OCI-LY7 (cell line): ENCODE results near the gene ANKRD11. TPM values are rescaled to one million over a fixed set of nuclear protein-coding genes. Genes with fewer than 3 reads are reported as not detected.

Experiments used
- BruUV-seq: library from RNA; stranded (reverse); fragments of 400-500 nt; replicated peaks from 2 replicates; lab custom pipeline; 2021; lab: Mats Ljungman, UMichigan
- CTCF ChIA-PET: fragments of 300-600 bp; sonication (Branson Sonifier 250); formaldehyde crosslinking; loops from one replicate; lab custom pipeline; 2022; ENCODE audit warnings: antibody characterized with exemption; ENCODE audit not compliant: unreplicated experiment; lab: Charles Lee
- POLR2A ChIA-PET: fragments of 300-600 bp; sonication (Branson Sonifier 250); formaldehyde crosslinking; loops from one replicate; lab custom pipeline; 2022; ENCODE audit warnings: antibody characterized with exemption; lab: Charles Lee
- DNase-seq: peaks from one replicate; pipeline ENCODE4 v3.0.0-alpha.2; 2015; ENCODE audit warnings: low spot score
- H2AFZ ChIP-seq: fragments of 200-600 bp; sonication (generic), shearing (Covaris generic); 2 replicates; pipeline ENCODE4 v1.6.1; 2014; ENCODE audit warnings: mild to moderate bottlenecking, antibody characterized with exemption, low read length, moderate library complexity
- H3K27ac ChIP-seq: fragments of 200-600 bp; sonication (generic); 2 replicates; pipeline ENCODE4 v1.5.1; 2014; ENCODE audit warnings: mixed run types, low read depth, mild to moderate bottlenecking, moderate library complexity, low read length, inconsistent platforms; ENCODE audit not compliant: poor library complexity, severe bottlenecking
- H3K36me3 ChIP-seq: fragments of 200-600 bp; sonication (generic); 2 replicates; pipeline ENCODE4 v1.6.1; 2014; ENCODE audit warnings: mild to moderate bottlenecking, antibody characterized with exemption, low read length, moderate library complexity, mixed read lengths; ENCODE audit not compliant: insufficient read depth
- H3K4me1 ChIP-seq: fragments of 200-600 bp; sonication (generic); 2 replicates; pipeline ENCODE4 v1.5.1; 2014; ENCODE audit warnings: mild to moderate bottlenecking, low read length; ENCODE audit not compliant: insufficient read depth, poor library complexity, severe bottlenecking
- H3K4me2 ChIP-seq: fragments of 200-600 bp; sonication (generic); 2 replicates; pipeline ENCODE4 v1.6.1; 2014; ENCODE audit warnings: mild to moderate bottlenecking, low read length
- H3K4me3 ChIP-seq: fragments of 200-600 bp; sonication (generic); 2 replicates; pipeline ENCODE4 v1.5.1; 2014; ENCODE audit warnings: mild to moderate bottlenecking, low read depth, low read length; ENCODE audit not compliant: poor library complexity, severe bottlenecking
- H3K79me2 ChIP-seq: fragments of 200-600 bp; sonication (generic); 2 replicates; pipeline ENCODE4 v1.6.1; 2016; ENCODE audit warnings: low read depth, mild to moderate bottlenecking, low read length, moderate library complexity, mixed read lengths; ENCODE audit not compliant: insufficient read depth
- H3K9me2 ChIP-seq: fragments of 200-600 bp; sonication (generic); 2 replicates; pipeline ENCODE4 v1.6.1; 2016; ENCODE audit warnings: mild to moderate bottlenecking, low read length, mixed read lengths; ENCODE audit not compliant: insufficient read depth
- H3K9me3 ChIP-seq: fragments of 200-600 bp; sonication (generic); 2 replicates; pipeline ENCODE4 v1.6.1; 2014; ENCODE audit warnings: mild to moderate bottlenecking, mixed run types, low read length, mixed read lengths
- H4K20me1 ChIP-seq: fragments of 200-600 bp; sonication (generic); 2 replicates; pipeline ENCODE4 v1.6.1; 2014; ENCODE audit warnings: mild to moderate bottlenecking, antibody characterized with exemption, low read length, moderate library complexity, mixed read lengths; ENCODE audit not compliant: insufficient read depth
- EZH2phosphoT487 ChIP-seq: fragments of 200-600 bp; sonication (generic); IDR thresholded peaks from 2 replicates; pipeline ENCODE4 v1.6.1; 2018; ENCODE audit warnings: low read depth, borderline replicate concordance, mild to moderate bottlenecking, mixed run types, antibody characterized with exemption, low read length, moderate library complexity, mixed read lengths
- intact Hi-C: fragments of 100-400 bp; cut with micrococcal nuclease; formaldehyde crosslinking; loops from one replicate; pipeline ENCODE4 v1.10.0; 2022; ENCODE audit not compliant: unreplicated experiment
- total RNA-seq, 2 experiments: library from RNA; depleted of rRNA in 1 of 2; stranded (reverse); fragments of >200 nt in 1 of 2; shearing (Covaris generic) in 1 of 2; gene quantifications; 2 replicates each; pipeline ENCODE4 v1.2.3, GENCODE V29; 2014 to 2022
- TF ChIP-seq, protein P1 (sequence below): fragments of 200-600 bp; sonication (generic); conservative IDR thresholded peaks from 2 replicates; pipeline ENCODE4 v1.5.1; 2014; ENCODE audit warnings: mild to moderate bottlenecking, antibody characterized with exemption, low read length, moderate library complexity, mixed read lengths

The ANKRD11 gene
- total RNA-seq, 2 experiments from 2014 or later: 89.1 to 251 TPM

DNA sequence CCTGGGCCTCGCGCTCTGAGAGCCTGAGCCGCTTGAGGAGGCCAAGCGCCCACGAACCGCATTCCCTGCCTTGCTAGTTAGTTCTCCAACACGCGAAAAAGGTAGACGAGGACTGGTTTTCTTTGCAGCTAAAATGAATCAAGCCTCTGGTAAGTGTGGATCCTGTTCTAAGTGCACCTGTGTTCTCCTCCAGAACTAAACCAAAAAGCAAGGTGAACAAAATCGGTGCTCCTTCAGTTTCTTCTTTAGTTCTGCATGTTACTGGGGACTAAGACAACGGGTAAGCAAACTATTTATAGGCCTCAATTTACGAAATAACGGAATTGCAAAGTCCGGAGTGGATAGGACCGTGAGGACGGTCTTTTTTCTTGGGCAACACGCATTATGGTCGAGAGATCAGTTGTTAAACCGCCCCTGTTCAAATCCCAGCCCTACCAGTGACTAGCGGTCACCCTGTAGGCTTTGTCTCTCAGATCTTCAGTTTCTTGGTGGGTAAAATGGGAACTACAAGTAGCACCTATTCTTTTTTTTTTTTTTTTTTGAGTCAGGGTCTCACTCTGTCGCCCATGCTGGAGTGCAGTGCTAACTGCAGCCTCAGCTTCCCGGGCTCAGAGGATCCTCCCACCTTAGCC, 993 bp upstream of the ANKRD11 start:
- peak overlapping the region; percentile 100 for H3K4me2 ChIP-seq
- TSS peak; percentile 84 for BruUV-seq
- no peaks in the 10 kb centered on the region for H3K9me3 ChIP-seq
- H2AFZ ChIP-seq: peak overlapping the region; percentile 70; the same call in 1 of the 2 replicates
- DNase-seq: peak; percentile 62
- POLR2A ChIA-PET: no interaction called here
- H3K79me2 ChIP-seq: peaks cover 43% of the 10 kb centered on the region
- H3K4me3 ChIP-seq: peak overlapping the region; percentile 83
- CTCF ChIA-PET: no interaction called here
- TF ChIP-seq EZH2phosphoT487: no peak
- TF ChIP-seq, protein P1, sequence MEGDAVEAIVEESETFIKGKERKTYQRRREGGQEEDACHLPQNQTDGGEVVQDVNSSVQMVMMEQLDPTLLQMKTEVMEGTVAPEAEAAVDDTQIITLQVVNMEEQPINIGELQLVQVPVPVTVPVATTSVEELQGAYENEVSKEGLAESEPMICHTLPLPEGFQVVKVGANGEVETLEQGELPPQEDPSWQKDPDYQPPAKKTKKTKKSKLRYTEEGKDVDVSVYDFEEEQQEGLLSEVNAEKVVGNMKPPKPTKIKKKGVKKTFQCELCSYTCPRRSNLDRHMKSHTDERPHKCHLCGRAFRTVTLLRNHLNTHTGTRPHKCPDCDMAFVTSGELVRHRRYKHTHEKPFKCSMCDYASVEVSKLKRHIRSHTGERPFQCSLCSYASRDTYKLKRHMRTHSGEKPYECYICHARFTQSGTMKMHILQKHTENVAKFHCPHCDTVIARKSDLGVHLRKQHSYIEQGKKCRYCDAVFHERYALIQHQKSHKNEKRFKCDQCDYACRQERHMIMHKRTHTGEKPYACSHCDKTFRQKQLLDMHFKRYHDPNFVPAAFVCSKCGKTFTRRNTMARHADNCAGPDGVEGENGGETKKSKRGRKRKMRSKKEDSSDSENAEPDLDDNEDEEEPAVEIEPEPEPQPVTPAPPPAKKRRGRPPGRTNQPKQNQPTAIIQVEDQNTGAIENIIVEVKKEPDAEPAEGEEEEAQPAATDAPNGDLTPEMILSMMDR: 0 out of 2 replicates have a peak, but pooled peaks have one; percentile 28
- peaks cover 20% of the 10 kb centered on the region for H4K20me1 ChIP-seq
- H3K36me3 ChIP-seq: peaks cover 12% of the 10 kb centered on the region
- peaks cover 35% of the 10 kb centered on the region for H3K4me1 ChIP-seq
- intact Hi-C loops: no loop called here
- H3K9me2 ChIP-seq: no peaks in the 10 kb centered on the region
- H3K27ac ChIP-seq: peak overlapping the region; percentile 54

DNA sequence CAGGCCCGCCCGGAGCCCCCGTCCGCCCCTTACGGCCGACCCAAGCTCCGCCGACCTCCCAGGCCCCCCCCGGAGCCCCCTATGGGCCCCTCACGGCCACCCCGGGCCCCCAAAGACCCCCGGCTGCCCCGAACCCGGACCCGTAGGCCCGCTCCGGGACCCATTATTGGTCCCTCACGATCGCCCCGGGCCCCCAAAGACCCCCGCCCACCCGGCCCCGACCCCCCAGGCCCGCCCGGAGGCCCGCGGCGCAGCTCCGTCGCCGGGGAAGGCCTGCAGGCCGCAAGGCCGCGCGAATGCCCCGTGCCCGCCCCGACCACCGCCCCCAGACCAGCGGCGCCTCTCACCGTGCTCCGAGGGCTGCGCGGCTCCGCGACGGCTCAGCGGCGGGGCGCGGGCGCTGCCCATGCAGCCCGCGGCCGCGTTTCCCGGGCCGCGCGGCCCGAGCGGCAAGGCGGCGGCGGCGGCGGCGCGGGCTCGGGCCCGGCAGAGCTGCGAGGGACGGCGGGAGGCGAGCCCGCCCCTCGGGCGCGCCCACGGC, 393 bp downstream of the ANKRD11 start:
- ChIA-PET CTCF (no interaction called here), POLR2A (interaction anchor here (0.7 to 1.3 kb wide), 3 partner anchors 13 to 41 kb away, joined by 3 to 4 read pairs (median 3); no protein-coding TSS in a partner anchor)
- Histone ChIP-seq H3K27ac (peak overlapping the region; percentile 92), H3K9me2 (no peaks in the 10 kb centered on the region), H3K9me3 (no peaks in the 10 kb centered on the region), H3K4me2 (peak overlapping the region; percentile 57; the same call in 1 of the 2 replicates), H3K4me3 (peak overlapping the region; percentile 83), H3K79me2 (peaks cover 57% of the 10 kb centered on the region), H4K20me1 (peaks cover 31% of the 10 kb centered on the region), H3K36me3 (peaks cover 12% of the 10 kb centered on the region), H2AFZ (no peak overlapping the region), H3K4me1 (peaks cover 48% of the 10 kb centered on the region)
- BruUV-seq: no TSS peak
- intact Hi-C loops: loop anchor here (1.0 to 5.0 kb wide), 4 partner anchors 15 to 157 kb away; partner anchors contain the start of gene RPL13
- TF ChIP-seq EZH2phosphoT487: no peak
- TF ChIP-seq, protein P1: no peak
- DNase-seq: no peak
